Measurements from ENCODE around the gene DES. TPM values are rescaled to one million over a fixed set of nuclear protein-coding genes. Genes with fewer than 3 reads are reported as not detected.

DES gene
- total and polyA plus RNA-seq, 9 of the 15 experiments (the other 6 are each of a cell fraction or from before 2014, with no cell fraction given), result 2.5 to 58.9 (median 21.9) TPM

DNA sequence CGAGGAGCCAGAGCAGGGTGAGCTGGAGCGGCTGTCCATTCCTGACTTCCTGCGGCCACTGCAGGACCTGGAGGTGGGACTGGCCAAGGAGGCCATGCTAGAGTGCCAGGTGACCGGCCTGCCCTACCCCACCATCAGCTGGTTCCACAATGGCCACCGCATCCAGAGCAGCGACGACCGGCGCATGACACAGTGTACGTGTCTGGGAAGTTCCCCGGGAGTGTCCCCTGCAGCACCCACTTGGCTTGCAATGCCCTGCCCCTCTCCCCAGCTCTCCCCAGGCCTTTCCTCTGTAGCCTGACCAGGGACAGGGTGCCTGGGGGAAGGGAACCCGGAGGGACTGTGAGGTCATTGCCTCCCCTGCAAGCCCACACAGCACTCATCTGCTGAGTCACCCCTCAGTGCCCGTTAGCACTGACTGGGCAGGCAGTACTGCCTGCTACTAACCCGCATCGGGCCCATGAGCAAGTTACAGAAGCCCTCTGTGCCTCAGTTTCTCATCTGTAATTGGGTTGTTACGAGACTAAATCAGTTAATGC, 51.1 kb downstream of the DES start (continued):
- no peak for TF ChIP-seq ZNF75A (CRISPR knock-in tag; IDR thresholded peaks at IDR 0.05)
- TF ChIP-seq PHF20 (IDR thresholded peaks at IDR 0.05; ENCODE audit: partially characterized antibody), result no peak
- TF ChIP-seq ZNF224 (CRISPR knock-in tag; IDR thresholded peaks at IDR 0.05), result no peak
- peak; percentile 52 for TF ChIP-seq ZNF316 (IDR thresholded peaks at IDR 0.05)
- TF ChIP-seq MAFG (tag; conservative IDR thresholded peaks at IDR 0.05), result peak; percentile 64
- TF ChIP-seq NONO (IDR thresholded peaks at IDR 0.05; ENCODE audit: low read depth in 2 of 2, low read length in 1 of 2), result no peak
- peak; percentile 23; the same call in 1 of the 2 replicates for TF ChIP-seq JUN (IDR thresholded peaks at IDR 0.05; ENCODE audit: borderline replicate concordance, low read depth, low read length)
- TF ChIP-seq JUN (CRISPR knock-in tag; IDR thresholded peaks at IDR 0.05; ENCODE audit: borderline replicate concordance), result no peak
- 0 out of 2 replicates have a peak, but pooled peaks have one; percentile 23 for TF ChIP-seq DPF2 (IDR thresholded peaks at IDR 0.05)
- TF ChIP-seq MAFF (IDR thresholded peaks at IDR 0.05; ENCODE audit: low read length), result peak; percentile 15; the same call in 1 of the 2 replicates
- TF ChIP-seq MAFK (IDR thresholded peaks at IDR 0.05; ENCODE audit: low read length), result peak; percentile 72; the same call in 1 of the 2 replicates

DNA sequence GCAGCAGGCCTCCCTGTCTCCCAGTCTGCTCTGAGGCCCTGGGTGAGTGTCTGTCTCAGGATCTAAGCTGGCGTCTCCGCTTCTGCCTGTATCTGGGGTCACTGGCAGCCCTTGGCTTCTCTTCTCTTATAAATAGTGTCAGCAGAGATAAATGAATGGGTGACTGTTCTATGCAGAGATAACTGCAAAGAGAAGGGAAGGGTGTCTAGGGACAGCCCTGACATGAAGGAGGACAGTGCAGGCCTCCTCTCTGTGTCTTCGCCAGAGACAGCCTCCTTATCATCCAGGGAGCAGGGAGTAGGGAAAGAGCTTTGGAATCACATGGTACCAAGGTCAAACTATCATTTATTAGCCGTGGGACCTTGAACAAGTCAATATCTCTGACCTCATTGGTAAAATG, 52.3 kb downstream of the DES start:
- H3K9ac ChIP-seq (ENCODE audit: insufficient read depth in 1 of 2, low read depth in 2 of 2, low read length in 2 of 2), result peak overlapping the region in 1 of 2 experiments; percentile 78; a peak in 1 of 4 replicates
- no peaks in the 10 kb centered on the region for H3K9me3 ChIP-seq (replicated peaks; ENCODE audit: control insufficient read depth, insufficient read depth, low read depth, low read length)
- intact Hi-C loops (cut with micrococcal nuclease) (no loop called here), in situ Hi-C loops (cut with MboI) (loop anchor here (10.0 kb wide), 1 partner anchor 54 kb away; no protein-coding TSS in a partner anchor)
- BruUV-seq (replicated peaks), result no TSS peak
- no peaks in the 10 kb centered on the region for H3K36me3 ChIP-seq (ENCODE audit: control insufficient read depth, insufficient read depth, low read length)
- no peak for FAIRE-seq
- CTCF ChIA-PET (ENCODE audit: low intra/inter-chr PET ratio), result no interaction called here
- POLR2A ChIA-PET, result interaction anchor here (0.6 kb wide), 2 partner anchors 17 to 34 kb away, joined by 3 read pairs; no protein-coding TSS in a partner anchor
- H2AFZ ChIP-seq (ENCODE audit: low read depth, low read length), result no peak overlapping the region
- H3K4me1 ChIP-seq (replicated peaks in 1 of 2; ENCODE audit: control insufficient read depth in 2 of 2, insufficient read depth in 2 of 2, low read length in 2 of 2), result peaks cover 19 to 62% of the 10 kb centered on the region in 2 experiments; a peak in 4 of 5 replicates
- no peak overlapping the region; the same call in 1 of the 2 replicates for H3K4me2 ChIP-seq (ENCODE audit: insufficient read depth, low read length)
- DNase-seq (ENCODE audit: extremely low read depth in 1 of 4, low spot score in 3 of 4), result peak in 1 of 4 experiments; percentile 18
- WGBS (ENCODE audit: insufficient coverage, low coverage, missing lambda C conversion rate), result 25% methylated on average over 4 of the region's 4 CpGs
- H4K20me1 ChIP-seq (replicated peaks; ENCODE audit: control insufficient read depth, insufficient read depth, low read length), result no peaks in the 10 kb centered on the region
- H3K9me1 ChIP-seq (ENCODE audit: control insufficient read depth, insufficient read depth, low read length), result no peaks in the 10 kb centered on the region
- ATAC-seq, result no peak
- H3K27ac ChIP-seq (ENCODE audit: extremely low read depth, low read depth, low read length), result no peak overlapping the region
- no peak overlapping the region for H3K4me3 ChIP-seq
- H3K27me3 ChIP-seq (ENCODE audit: control insufficient read depth in 2 of 2, insufficient read depth in 2 of 2, low read length in 2 of 2), result no peaks in the 10 kb centered on the region
- no peaks in the 10 kb centered on the region for H3K79me2 ChIP-seq (ENCODE audit: control insufficient read depth, insufficient read depth, low read length)
- no peak for TF ChIP-seq POLR2A (conservative IDR thresholded peaks at IDR 0.05)
- no peak for TF ChIP-seq PHF20 (IDR thresholded peaks at IDR 0.05; ENCODE audit: partially characterized antibody)
- no peak for TF ChIP-seq TGIF2 (CRISPR knock-in tag; IDR thresholded peaks at IDR 0.05)
- no peak for TF ChIP-seq ZNF143 (CRISPR knock-in tag; IDR thresholded peaks at IDR 0.05)
- TF ChIP-seq KDM1A (IDR thresholded peaks at IDR 0.05), result 0 out of 4 replicates have a peak, but pooled peaks of 1 of the 2 experiments have one; percentile 2
- TF ChIP-seq DNMT1 (IDR thresholded peaks at IDR 0.05), result no peak
- TF ChIP-seq CTBP1 (IDR thresholded peaks at IDR 0.05; ENCODE audit: borderline replicate concordance), result no peak
- peak; percentile 27 for TF ChIP-seq MEIS2 (IDR thresholded peaks at IDR 0.05; ENCODE audit: partially characterized antibody)
- TF ChIP-seq ESRRA (IDR thresholded peaks at IDR 0.05; ENCODE audit: borderline replicate concordance, low read depth), result 0 out of 2 replicates have a peak, but pooled peaks have one; percentile 20
- TF ChIP-seq, protein P1, sequence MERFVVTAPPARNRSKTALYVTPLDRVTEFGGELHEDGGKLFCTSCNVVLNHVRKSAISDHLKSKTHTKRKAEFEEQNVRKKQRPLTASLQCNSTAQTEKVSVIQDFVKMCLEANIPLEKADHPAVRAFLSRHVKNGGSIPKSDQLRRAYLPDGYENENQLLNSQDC (CRISPR knock-in tag; IDR thresholded peaks at IDR 0.05), result no peak
- TF ChIP-seq, protein P2, sequence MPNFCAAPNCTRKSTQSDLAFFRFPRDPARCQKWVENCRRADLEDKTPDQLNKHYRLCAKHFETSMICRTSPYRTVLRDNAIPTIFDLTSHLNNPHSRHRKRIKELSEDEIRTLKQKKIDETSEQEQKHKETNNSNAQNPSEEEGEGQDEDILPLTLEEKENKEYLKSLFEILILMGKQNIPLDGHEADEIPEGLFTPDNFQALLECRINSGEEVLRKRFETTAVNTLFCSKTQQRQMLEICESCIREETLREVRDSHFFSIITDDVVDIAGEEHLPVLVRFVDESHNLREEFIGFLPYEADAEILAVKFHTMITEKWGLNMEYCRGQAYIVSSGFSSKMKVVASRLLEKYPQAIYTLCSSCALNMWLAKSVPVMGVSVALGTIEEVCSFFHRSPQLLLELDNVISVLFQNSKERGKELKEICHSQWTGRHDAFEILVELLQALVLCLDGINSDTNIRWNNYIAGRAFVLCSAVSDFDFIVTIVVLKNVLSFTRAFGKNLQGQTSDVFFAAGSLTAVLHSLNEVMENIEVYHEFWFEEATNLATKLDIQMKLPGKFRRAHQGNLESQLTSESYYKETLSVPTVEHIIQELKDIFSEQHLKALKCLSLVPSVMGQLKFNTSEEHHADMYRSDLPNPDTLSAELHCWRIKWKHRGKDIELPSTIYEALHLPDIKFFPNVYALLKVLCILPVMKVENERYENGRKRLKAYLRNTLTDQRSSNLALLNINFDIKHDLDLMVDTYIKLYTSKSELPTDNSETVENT (CRISPR knock-in tag; IDR thresholded peaks at IDR 0.05), result no peak
- no peak for TF ChIP-seq TCF7 (IDR thresholded peaks at IDR 0.05; ENCODE audit: borderline replicate concordance)
- no peak for TF ChIP-seq NCOA4 (IDR thresholded peaks at IDR 0.05; ENCODE audit: partially characterized antibody)

All from K562 (cell line).